KMS-11 (cell line): ENCODE results near the gene SEMA3G.

Experiments
- H2AFZ ChIP-seq: fragments of 200-600 bp; sonication (generic); 2 replicates; pipeline ENCODE4 v1.6.1; 2016; ENCODE audit warnings: antibody characterized with exemption, mixed run types, low read depth
- H3K27ac ChIP-seq: fragments of 200-600 bp; sonication (generic); 2 replicates; pipeline ENCODE4 v1.6.1; 2016; ENCODE audit warnings: mild to moderate bottlenecking, mixed run types
- H3K27me3 ChIP-seq: fragments of 200-600 bp; sonication (generic); 2 replicates; pipeline ENCODE4 v1.6.1; 2017; ENCODE audit warnings: mild to moderate bottlenecking, low read depth, mixed run types, moderate library complexity; ENCODE audit not compliant: insufficient read depth
- H3K36me3 ChIP-seq: fragments of 200-600 bp; sonication (generic); 2 replicates; pipeline ENCODE4 v1.6.1; 2017; ENCODE audit warnings: mild to moderate bottlenecking, mixed run types; ENCODE audit not compliant: insufficient read depth
- H3K4me1 ChIP-seq: fragments of 200-600 bp; sonication (generic); 2 replicates; pipeline ENCODE4 v1.6.1; 2016; ENCODE audit warnings: mild to moderate bottlenecking, low read depth, mixed run types; ENCODE audit not compliant: poor library complexity, severe bottlenecking
- H3K4me2 ChIP-seq: fragments of 200-600 bp; sonication (generic); 2 replicates; pipeline ENCODE4 v1.7.0; 2016; ENCODE audit warnings: mild to moderate bottlenecking, mixed run types
- H3K4me3 ChIP-seq: fragments of 200-600 bp; sonication (generic); IDR thresholded peaks from 2 replicates; pipeline ENCODE4 v1.6.1; 2017; ENCODE audit warnings: low read depth, low read length, mixed read lengths; ENCODE audit not compliant: insufficient read depth
- H3K79me2 ChIP-seq: fragments of 200-600 bp; sonication (generic); 2 replicates; pipeline ENCODE4 v1.6.1; 2016; ENCODE audit warnings: low read depth, mixed run types; ENCODE audit not compliant: insufficient read depth
- H3K9ac ChIP-seq: fragments of 200-600 bp; sonication (generic); 2 replicates; pipeline ENCODE4 v1.6.1; 2016; ENCODE audit warnings: mild to moderate bottlenecking, mixed run types
- H4K20me1 ChIP-seq: fragments of 200-600 bp; sonication (generic); 2 replicates; pipeline ENCODE4 v1.6.1; 2016; ENCODE audit warnings: mild to moderate bottlenecking, mixed run types; ENCODE audit not compliant: insufficient read depth
- TF ChIP-seq, protein P1 (sequence below): fragments of 200-600 bp; sonication (generic); conservative IDR thresholded peaks from 2 replicates; pipeline ENCODE4 v1.6.1; 2017; ENCODE audit warnings: low read depth, mild to moderate bottlenecking, antibody characterized with exemption, low read length, moderate library complexity, mixed read lengths

Gene SEMA3G

DNA sequence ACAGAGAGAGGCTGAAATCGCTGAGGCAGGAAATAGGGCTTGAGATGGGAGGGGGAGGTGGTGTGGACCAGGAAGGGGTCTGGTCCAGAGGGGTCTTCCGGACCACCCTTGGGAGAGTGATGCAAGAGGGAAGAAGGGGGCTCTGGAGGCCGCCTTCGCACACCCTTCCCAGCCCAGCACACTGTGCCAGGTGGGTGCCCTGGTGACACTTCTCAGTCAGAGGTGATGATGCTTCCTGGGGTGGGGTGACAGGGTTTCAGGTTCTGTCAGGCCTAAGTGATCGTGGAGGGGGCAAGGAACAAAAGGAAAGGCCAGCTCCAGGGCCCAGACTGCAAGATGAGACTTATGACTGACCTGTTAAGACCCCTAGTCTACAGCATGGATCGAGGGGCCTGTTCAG lies 12.7 kb downstream of the SEMA3G start:
- Histone ChIP-seq H3K4me1 (no peaks in the 10 kb centered on the region), H3K79me2 (no peaks in the 10 kb centered on the region)

DNA sequence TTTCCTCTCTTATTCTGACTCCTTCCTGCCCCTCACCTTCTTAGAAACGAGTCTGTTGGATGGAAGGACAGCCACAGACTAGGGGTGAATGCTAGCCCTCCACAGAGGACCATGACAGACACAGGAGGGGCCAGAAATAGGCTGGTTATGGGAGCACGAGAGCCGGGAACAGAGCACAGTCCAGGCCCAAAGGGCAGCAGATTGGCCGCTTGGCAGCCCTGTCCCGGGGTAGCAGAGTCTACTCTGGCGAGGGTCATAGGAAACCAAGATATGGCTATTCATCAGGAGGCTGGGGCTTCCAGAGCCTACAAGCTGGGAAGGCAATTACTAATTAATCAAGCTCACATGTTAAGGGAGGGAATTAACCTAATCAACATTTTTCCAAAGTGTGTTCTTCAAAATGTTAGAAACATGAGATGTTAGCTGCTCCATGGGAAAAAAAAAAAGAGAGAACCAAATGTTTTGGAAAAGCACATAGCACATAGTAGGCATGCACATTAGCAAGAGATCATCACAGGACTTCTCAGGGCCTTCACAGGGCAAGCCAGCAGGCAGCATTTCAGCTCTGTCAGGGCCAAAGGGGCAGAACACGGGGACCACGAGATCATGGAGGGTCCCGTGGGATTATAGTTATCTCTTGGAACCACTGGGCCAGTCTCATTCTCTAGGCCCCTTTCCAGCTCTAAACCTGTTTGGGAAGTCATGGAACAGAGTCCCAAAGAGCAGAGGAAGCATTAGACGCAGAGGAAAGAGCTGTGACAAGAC lies 13.3 kb downstream of the SEMA3G start:
- Histone ChIP-seq H3K4me2 (no peak overlapping the region), H4K20me1 (no peaks in the 10 kb centered on the region), H3K4me3 (no peak overlapping the region), H3K27ac (no peak overlapping the region), H3K4me1 (no peaks in the 10 kb centered on the region), H2AFZ (no peak overlapping the region), H3K79me2 (no peaks in the 10 kb centered on the region), H3K9ac (no peak overlapping the region), H3K27me3 (no peaks in the 10 kb centered on the region), H3K36me3 (no peaks in the 10 kb centered on the region)
- TF ChIP-seq, protein P1, sequence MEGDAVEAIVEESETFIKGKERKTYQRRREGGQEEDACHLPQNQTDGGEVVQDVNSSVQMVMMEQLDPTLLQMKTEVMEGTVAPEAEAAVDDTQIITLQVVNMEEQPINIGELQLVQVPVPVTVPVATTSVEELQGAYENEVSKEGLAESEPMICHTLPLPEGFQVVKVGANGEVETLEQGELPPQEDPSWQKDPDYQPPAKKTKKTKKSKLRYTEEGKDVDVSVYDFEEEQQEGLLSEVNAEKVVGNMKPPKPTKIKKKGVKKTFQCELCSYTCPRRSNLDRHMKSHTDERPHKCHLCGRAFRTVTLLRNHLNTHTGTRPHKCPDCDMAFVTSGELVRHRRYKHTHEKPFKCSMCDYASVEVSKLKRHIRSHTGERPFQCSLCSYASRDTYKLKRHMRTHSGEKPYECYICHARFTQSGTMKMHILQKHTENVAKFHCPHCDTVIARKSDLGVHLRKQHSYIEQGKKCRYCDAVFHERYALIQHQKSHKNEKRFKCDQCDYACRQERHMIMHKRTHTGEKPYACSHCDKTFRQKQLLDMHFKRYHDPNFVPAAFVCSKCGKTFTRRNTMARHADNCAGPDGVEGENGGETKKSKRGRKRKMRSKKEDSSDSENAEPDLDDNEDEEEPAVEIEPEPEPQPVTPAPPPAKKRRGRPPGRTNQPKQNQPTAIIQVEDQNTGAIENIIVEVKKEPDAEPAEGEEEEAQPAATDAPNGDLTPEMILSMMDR: no peak

More for the DNA sequence above, 12.7 kb downstream of the SEMA3G start:
- TF ChIP-seq, protein P1: no peak
- H3K27ac ChIP-seq: no peak overlapping the region
- no peak overlapping the region for H3K4me3 ChIP-seq
- H3K4me2 ChIP-seq: no peak overlapping the region
- no peak overlapping the region for H2AFZ ChIP-seq
- H3K36me3 ChIP-seq: no peaks in the 10 kb centered on the region
- no peak overlapping the region for H3K9ac ChIP-seq
- H3K27me3 ChIP-seq: no peaks in the 10 kb centered on the region
- H4K20me1 ChIP-seq: no peaks in the 10 kb centered on the region

DNA sequence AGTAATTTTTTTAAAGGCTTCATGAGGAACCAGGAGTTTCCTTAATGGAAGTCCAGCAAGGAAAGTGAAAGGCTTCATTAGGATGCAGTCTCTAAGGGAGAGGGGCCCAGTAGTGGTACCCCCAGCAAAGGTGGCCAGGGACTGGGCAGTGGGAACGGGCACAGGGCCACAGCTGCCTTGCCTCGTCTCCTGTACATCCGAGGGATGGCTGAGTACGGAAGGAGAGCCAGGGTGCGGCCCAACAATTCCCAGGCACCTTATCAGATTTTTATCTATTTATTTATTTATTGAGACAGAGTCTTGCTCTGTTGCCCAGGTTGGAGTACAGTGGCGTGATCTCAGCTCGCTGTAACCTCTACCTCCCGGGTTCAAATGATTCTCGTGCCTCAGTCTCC lies 14.5 kb downstream of the SEMA3G start:
- no peak overlapping the region for H3K9ac ChIP-seq
- no peak overlapping the region for H3K4me3 ChIP-seq
- TF ChIP-seq, protein P1: no peak
- no peak overlapping the region for H2AFZ ChIP-seq
- H4K20me1 ChIP-seq: no peaks in the 10 kb centered on the region
- H3K79me2 ChIP-seq: no peaks in the 10 kb centered on the region
- no peak overlapping the region for H3K4me2 ChIP-seq
- H3K36me3 ChIP-seq: no peaks in the 10 kb centered on the region
- no peak overlapping the region for H3K27ac ChIP-seq
- H3K27me3 ChIP-seq: no peaks in the 10 kb centered on the region
- no peaks in the 10 kb centered on the region for H3K4me1 ChIP-seq

DNA sequence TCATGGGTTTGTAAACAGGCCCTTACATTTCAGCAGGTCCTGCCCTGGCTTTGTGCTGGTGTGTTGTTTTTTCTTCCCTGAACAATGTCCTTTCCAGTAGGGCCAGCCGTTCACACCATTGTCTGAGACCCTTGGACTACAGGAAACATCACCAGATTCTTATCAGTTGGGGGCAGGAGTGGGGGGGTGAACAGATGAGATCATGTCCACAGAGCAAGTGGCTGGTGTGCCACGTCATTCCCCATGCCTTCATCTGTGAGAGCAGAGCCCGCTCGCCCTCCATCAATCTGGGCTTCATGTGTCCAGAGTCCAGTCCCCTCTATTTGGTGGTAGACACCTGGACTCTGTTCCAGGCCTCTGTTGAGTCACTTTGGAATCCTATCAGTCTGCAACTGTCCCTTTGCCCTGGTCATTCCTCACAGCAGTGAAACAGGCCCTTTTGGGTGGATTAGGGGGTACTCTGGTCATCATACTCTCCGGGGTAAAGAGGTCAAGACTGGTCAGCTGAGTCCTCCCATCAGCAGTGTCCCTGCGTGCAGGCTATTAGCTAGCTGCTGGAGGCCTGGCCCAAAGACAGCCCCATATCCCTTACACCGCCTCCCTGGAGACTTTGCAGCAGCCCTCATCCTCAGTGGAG lies 15.0 kb downstream of the SEMA3G start:
- H4K20me1 ChIP-seq: no peaks in the 10 kb centered on the region
- H3K27me3 ChIP-seq: no peaks in the 10 kb centered on the region
- no peak overlapping the region for H3K4me3 ChIP-seq
- TF ChIP-seq, protein P1: no peak
- no peak overlapping the region for H3K4me2 ChIP-seq
- H3K36me3 ChIP-seq: no peaks in the 10 kb centered on the region
- no peaks in the 10 kb centered on the region for H3K79me2 ChIP-seq
- no peaks in the 10 kb centered on the region for H3K4me1 ChIP-seq
- H2AFZ ChIP-seq: no peak overlapping the region
- no peak overlapping the region for H3K9ac ChIP-seq
- H3K27ac ChIP-seq: no peak overlapping the region
